ENCODE measurements around the gene OR7C1.

The OR7C1 gene

DNA sequence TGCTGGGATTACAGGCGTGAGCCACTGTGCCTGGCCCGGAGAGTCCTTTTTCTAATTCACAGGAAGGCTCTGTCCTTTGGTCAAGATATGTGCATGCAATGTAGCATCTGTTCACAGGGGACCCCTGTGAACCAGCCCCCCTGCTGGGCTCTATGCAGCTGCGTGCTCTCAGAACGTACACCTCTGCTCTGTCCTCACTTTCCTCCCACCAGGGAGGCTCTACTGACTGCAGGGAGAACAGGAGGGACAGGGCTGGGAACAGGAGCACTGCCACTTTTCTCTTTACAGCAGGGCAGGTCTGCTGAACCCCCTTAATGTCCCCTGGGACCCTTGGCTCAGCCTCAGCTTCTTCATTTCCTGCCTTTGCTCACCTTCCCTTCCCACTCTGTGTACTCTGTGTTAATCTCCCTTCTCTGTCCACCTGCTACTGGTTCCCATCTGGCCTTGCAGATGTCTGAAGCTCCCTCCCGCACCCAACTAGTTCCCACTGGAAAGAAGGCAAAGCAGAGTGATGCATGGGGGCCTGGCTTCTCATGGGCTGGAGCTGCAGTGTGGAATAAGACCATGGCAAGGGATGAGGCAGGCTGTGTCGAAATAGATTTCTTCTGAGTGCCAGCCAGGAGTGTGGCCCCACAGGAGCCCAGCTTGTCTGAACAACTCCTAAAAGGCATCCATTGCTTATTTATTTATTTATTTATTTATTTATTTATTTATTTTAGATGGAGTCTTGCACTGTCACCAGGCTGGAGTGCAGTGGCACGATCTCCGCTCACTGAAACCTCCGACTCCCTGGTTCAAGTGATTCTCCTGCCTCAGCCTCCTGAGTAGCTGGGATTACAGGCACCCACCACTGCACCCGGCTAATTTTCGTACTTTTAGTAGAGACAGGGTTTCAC lies 63.8 kb downstream of the OR7C1 start:
- Histone ChIP-seq H4K91ac (ENCODE audit: low read depth, low read length) (no peak overlapping the region), H3K9me3 (ENCODE audit: insufficient read depth, low read depth, low read length) (peaks cover 5% of the 10 kb centered on the region), H3K36me3 (ENCODE audit: control insufficient read depth in 1 of 2, insufficient read depth in 2 of 2, low read length in 2 of 2) (no peaks in the 10 kb centered on the region), H4K12ac (ENCODE audit: low read depth, low read length) (no peak overlapping the region), H3K4me1 (ENCODE audit: control insufficient read depth in 1 of 2, insufficient read depth in 2 of 2, low read length in 2 of 2) (peaks cover 0 to 3% of the 10 kb centered on the region in 2 experiments), H3K18ac (ENCODE audit: low read length) (no peak overlapping the region), H2BK5ac (ENCODE audit: low read depth, low read length, poor library complexity) (no peak overlapping the region), H3K4me3 (ENCODE audit: low read depth, low read length) (no peak overlapping the region), H3K27me3 (ENCODE audit: insufficient read depth, low read length) (no peaks in the 10 kb centered on the region), H3K79me1 (ENCODE audit: low read length) (no peaks in the 10 kb centered on the region), H3K4ac (ENCODE audit: low read depth, low read length) (no peak overlapping the region), H3K23ac (ENCODE audit: low read length) (no peak overlapping the region), H3K27ac (ENCODE audit: low read depth, low read length) (no peak overlapping the region), H3K14ac (ENCODE audit: low read length) (no peak overlapping the region), H2BK12ac (ENCODE audit: low read length) (no peak overlapping the region), H2BK120ac (ENCODE audit: insufficient read depth, low read length, poor library complexity) (no peak overlapping the region), H3K4me2 (ENCODE audit: low read length) (no peak overlapping the region), H4K8ac (ENCODE audit: low read depth, low read length) (no peak overlapping the region), H2AFZ (ENCODE audit: insufficient read depth, low read length, poor library complexity) (no peak overlapping the region), H3K79me2 (ENCODE audit: control insufficient read depth, insufficient read depth, low read length, poor library complexity) (no peaks in the 10 kb centered on the region), H3K9ac (ENCODE audit: low read length) (no peak overlapping the region), H2AK5ac (ENCODE audit: low read length) (no peak overlapping the region)
- no peak for DNase-seq
- whole genome bisulfite sequencing (ENCODE audit: extremely low coverage, insufficient coverage, insufficient read length), result no CpG with 5 or more reads among the region's 11 CpGs

DNA sequence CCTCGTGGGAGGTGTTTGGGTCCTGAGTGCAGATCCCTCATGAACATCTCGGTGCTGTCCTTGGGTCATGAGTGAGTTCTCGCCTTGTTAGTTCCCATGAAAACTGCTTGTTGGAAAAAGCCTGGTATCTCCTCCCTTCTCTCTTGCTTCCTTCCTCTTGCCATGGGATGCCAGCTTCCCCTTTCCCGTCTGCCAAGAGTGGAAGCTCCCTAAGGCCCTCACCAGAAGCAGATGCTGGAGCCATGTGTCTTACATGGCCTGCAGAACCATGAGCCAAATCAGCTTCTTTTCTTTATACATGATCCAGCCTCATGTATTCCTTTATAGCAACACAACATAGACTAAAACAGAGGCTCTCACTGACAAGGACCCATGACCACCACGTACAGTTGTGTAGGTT lies 64.8 kb downstream of the OR7C1 start:
- Histone ChIP-seq H3K4me1 (ENCODE audit: control insufficient read depth in 1 of 2, insufficient read depth in 2 of 2, low read length in 2 of 2) (no peaks in the 10 kb centered on the region), H4K12ac (ENCODE audit: low read depth, low read length) (no peak overlapping the region), H3K9me3 (ENCODE audit: insufficient read depth, low read depth, low read length) (peaks cover 5% of the 10 kb centered on the region), H3K4me2 (ENCODE audit: low read length) (no peak overlapping the region), H2AK5ac (ENCODE audit: low read length) (no peak overlapping the region), H2BK120ac (ENCODE audit: insufficient read depth, low read length, poor library complexity) (no peak overlapping the region), H2BK12ac (ENCODE audit: low read length) (no peak overlapping the region), H3K18ac (ENCODE audit: low read length) (no peak overlapping the region), H4K91ac (ENCODE audit: low read depth, low read length) (no peak overlapping the region), H3K27ac (ENCODE audit: low read depth, low read length) (no peak overlapping the region), H3K23ac (ENCODE audit: low read length) (no peak overlapping the region), H4K8ac (ENCODE audit: low read depth, low read length) (no peak overlapping the region), H3K79me2 (ENCODE audit: control insufficient read depth, insufficient read depth, low read length, poor library complexity) (no peaks in the 10 kb centered on the region), H2AFZ (ENCODE audit: insufficient read depth, low read length, poor library complexity) (no peak overlapping the region), H3K14ac (ENCODE audit: low read length) (no peak overlapping the region), H3K27me3 (ENCODE audit: insufficient read depth, low read length) (no peaks in the 10 kb centered on the region), H3K9ac (ENCODE audit: low read length) (no peak overlapping the region), H3K4ac (ENCODE audit: low read depth, low read length) (no peak overlapping the region), H3K4me3 (ENCODE audit: low read depth, low read length) (no peak overlapping the region), H3K36me3 (ENCODE audit: control insufficient read depth in 1 of 2, insufficient read depth in 2 of 2, low read length in 2 of 2) (no peaks in the 10 kb centered on the region), H3K79me1 (ENCODE audit: low read length) (no peaks in the 10 kb centered on the region), H2BK5ac (ENCODE audit: low read depth, low read length, poor library complexity) (no peak overlapping the region)
- WGBS (ENCODE audit: extremely low coverage, insufficient coverage, insufficient read length), result no CpG with 5 or more reads among the region's 5 CpGs
- DNase-seq, result no peak

DNA sequence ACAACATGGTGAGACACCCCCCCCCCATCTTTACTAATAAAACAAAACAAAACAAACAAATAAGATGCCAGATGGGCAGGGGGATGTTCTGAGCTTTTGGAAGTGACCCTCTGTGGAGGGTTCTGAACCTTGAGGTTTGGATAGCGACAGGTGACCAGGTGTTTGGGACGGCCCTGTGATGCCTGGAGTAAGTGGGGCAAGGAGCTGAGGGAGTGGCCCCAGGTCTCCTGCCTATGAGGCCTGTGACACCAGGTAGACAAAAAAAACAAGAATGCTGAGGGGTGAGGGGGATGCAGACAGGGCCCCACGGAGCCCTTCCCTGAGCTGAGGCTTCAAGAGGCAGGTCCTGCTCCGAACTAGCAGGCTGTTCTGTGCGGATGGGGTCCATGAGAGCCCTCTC lies 65.8 kb downstream of the OR7C1 start:
- no peak overlapping the region for H3K14ac ChIP-seq (ENCODE audit: low read length)
- no peak overlapping the region for H2BK120ac ChIP-seq (ENCODE audit: insufficient read depth, low read length, poor library complexity)
- no peak overlapping the region for H4K91ac ChIP-seq (ENCODE audit: low read depth, low read length)
- H3K23ac ChIP-seq (ENCODE audit: low read length), result no peak overlapping the region
- H3K79me1 ChIP-seq (ENCODE audit: low read length), result no peaks in the 10 kb centered on the region
- H3K27ac ChIP-seq (ENCODE audit: low read depth, low read length), result no peak overlapping the region
- H4K12ac ChIP-seq (ENCODE audit: low read depth, low read length), result no peak overlapping the region
- no peaks in the 10 kb centered on the region for H3K79me2 ChIP-seq (ENCODE audit: control insufficient read depth, insufficient read depth, low read length, poor library complexity)
- H2AK5ac ChIP-seq (ENCODE audit: low read length), result no peak overlapping the region
- H3K18ac ChIP-seq (ENCODE audit: low read length), result no peak overlapping the region
- H3K4ac ChIP-seq (ENCODE audit: low read depth, low read length), result no peak overlapping the region
- no peak overlapping the region for H3K4me3 ChIP-seq (ENCODE audit: low read depth, low read length)
- H2AFZ ChIP-seq (ENCODE audit: insufficient read depth, low read length, poor library complexity), result no peak overlapping the region
- no CpG with 5 or more reads among the region's 5 CpGs for WGBS (ENCODE audit: extremely low coverage, insufficient coverage, insufficient read length)
- H3K36me3 ChIP-seq (ENCODE audit: control insufficient read depth in 1 of 2, insufficient read depth in 2 of 2, low read length in 2 of 2), result no peaks in the 10 kb centered on the region
- no peak overlapping the region for H3K4me2 ChIP-seq (ENCODE audit: low read length)
- H2BK12ac ChIP-seq (ENCODE audit: low read length), result no peak overlapping the region
- H3K27me3 ChIP-seq (ENCODE audit: insufficient read depth, low read length), result no peaks in the 10 kb centered on the region
- DNase-seq, result no peak
- H3K9ac ChIP-seq (ENCODE audit: low read length), result no peak overlapping the region
- H4K8ac ChIP-seq (ENCODE audit: low read depth, low read length), result no peak overlapping the region
- no peaks in the 10 kb centered on the region for H3K4me1 ChIP-seq (ENCODE audit: control insufficient read depth in 1 of 2, insufficient read depth in 2 of 2, low read length in 2 of 2)
- peaks cover 7% of the 10 kb centered on the region for H3K9me3 ChIP-seq (ENCODE audit: insufficient read depth, low read depth, low read length)
- H2BK5ac ChIP-seq (ENCODE audit: low read depth, low read length, poor library complexity), result no peak overlapping the region

DNA sequence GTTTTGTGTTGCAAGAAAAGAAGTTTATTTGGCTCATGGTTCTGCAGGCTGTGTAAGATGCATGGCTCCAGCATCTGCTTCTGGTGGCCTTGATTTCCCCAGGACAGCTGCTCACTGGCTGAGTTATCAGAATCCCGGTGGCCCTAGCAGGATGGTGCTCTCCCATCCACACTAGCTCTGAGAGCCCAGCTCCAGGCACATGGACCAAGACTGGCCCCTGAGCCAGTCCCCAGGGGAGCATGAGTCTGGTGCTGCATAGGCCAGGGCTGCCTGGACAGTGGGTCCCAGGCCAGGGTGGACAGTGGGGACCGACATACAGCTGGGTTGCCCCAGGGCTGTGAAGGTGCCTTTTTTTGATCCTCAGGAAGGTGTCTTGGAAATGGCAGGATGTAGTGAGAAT lies 67.0 kb downstream of the OR7C1 start:
- Histone ChIP-seq H4K8ac (ENCODE audit: low read depth, low read length) (no peak overlapping the region), H3K4ac (ENCODE audit: low read depth, low read length) (no peak overlapping the region), H3K9me3 (ENCODE audit: insufficient read depth, low read depth, low read length) (peaks cover 7% of the 10 kb centered on the region), H2BK5ac (ENCODE audit: low read depth, low read length, poor library complexity) (no peak overlapping the region), H3K79me2 (ENCODE audit: control insufficient read depth, insufficient read depth, low read length, poor library complexity) (no peaks in the 10 kb centered on the region), H3K9ac (ENCODE audit: low read length) (no peak overlapping the region), H4K12ac (ENCODE audit: low read depth, low read length) (no peak overlapping the region), H3K23ac (ENCODE audit: low read length) (no peak overlapping the region), H3K27ac (ENCODE audit: low read depth, low read length) (no peak overlapping the region), H3K36me3 (ENCODE audit: control insufficient read depth in 1 of 2, insufficient read depth in 2 of 2, low read length in 2 of 2) (no peaks in the 10 kb centered on the region), H2BK120ac (ENCODE audit: insufficient read depth, low read length, poor library complexity) (no peak overlapping the region), H3K4me2 (ENCODE audit: low read length) (no peak overlapping the region), H3K14ac (ENCODE audit: low read length) (no peak overlapping the region), H3K27me3 (ENCODE audit: insufficient read depth, low read length) (no peaks in the 10 kb centered on the region), H3K79me1 (ENCODE audit: low read length) (no peaks in the 10 kb centered on the region), H2AFZ (ENCODE audit: insufficient read depth, low read length, poor library complexity) (no peak overlapping the region), H4K91ac (ENCODE audit: low read depth, low read length) (no peak overlapping the region), H3K18ac (ENCODE audit: low read length) (no peak overlapping the region), H3K4me3 (ENCODE audit: low read depth, low read length) (no peak overlapping the region), H2AK5ac (ENCODE audit: low read length) (no peak overlapping the region), H2BK12ac (ENCODE audit: low read length) (no peak overlapping the region), H3K4me1 (ENCODE audit: control insufficient read depth in 1 of 2, insufficient read depth in 2 of 2, low read length in 2 of 2) (no peaks in the 10 kb centered on the region)
- no CpG with 5 or more reads among the region's 2 CpGs for WGBS (ENCODE audit: extremely low coverage, insufficient coverage, insufficient read length)
- no peak for DNase-seq
